Adipocyte (in vitro differentiated cells): Measurements from ENCODE around the gene ABCC3.
A peak's percentile ranks its signal among the peaks of the same experiment; 100 is the strongest.

Experiments used
- DNase-seq: peaks from one replicate; pipeline ENCODE4 v3.0.0-alpha.2; 2015; ENCODE audit warnings: low read depth
- H3K27me3 ChIP-seq: replicated peaks from 2 replicates; pipeline ENCODE4 v1.7.0; 2013; ENCODE audit warnings: mild to moderate bottlenecking, low read length, moderate library complexity; ENCODE audit not compliant: control insufficient read depth, insufficient read depth
- H3K36me3 ChIP-seq: 2 replicates; pipeline ENCODE4 v1.7.0; 2013; ENCODE audit warnings: low read length, mild to moderate bottlenecking, moderate library complexity; ENCODE audit not compliant: control insufficient read depth, insufficient read depth, severe bottlenecking
- H3K4me1 ChIP-seq: 2 replicates; pipeline ENCODE4 v1.7.0; 2013; ENCODE audit warnings: mild to moderate bottlenecking, low read length, moderate library complexity; ENCODE audit not compliant: control insufficient read depth, insufficient read depth
- H3K4me3 ChIP-seq: 2 replicates; pipeline ENCODE4 v1.7.0; 2013; ENCODE audit warnings: mild to moderate bottlenecking, low read length, moderate library complexity
- H3K9ac ChIP-seq: 2 replicates; pipeline ENCODE4 v1.7.0; 2013; ENCODE audit warnings: mild to moderate bottlenecking, low read length, moderate library complexity
- H3K9me3 ChIP-seq: 2 replicates; pipeline ENCODE4 v1.7.0; 2013; ENCODE audit warnings: mild to moderate bottlenecking, low read length, moderate library complexity; ENCODE audit not compliant: control insufficient read depth

ABCC3 gene

GRCh38 chr17:50634224-50634914, at the start of gene ABCC3:
ABCC3 (plus strand) TSS chr17:50634881; CDS start chr17:50634937, 56 bp downstream.
- Histone ChIP-seq H3K27me3 (no peaks in the 10 kb centered on the region), H3K36me3 (no peaks in the 10 kb centered on the region), H3K4me1 (peaks cover 48% of the 10 kb centered on the region), H3K4me3 (peak within 1 kb of the TSS; percentile 89), H3K9ac (peak within 1 kb of the TSS; percentile 90), H3K9me3 (no peaks in the 10 kb centered on the region)
- peak; percentile 84 for DNase-seq

- Histone ChIP-seq H3K4me3 (no peak overlapping the region), H3K27me3 (peaks cover 26% of the 10 kb centered on the region), H3K4me1 (peaks cover 14% of the 10 kb centered on the region), H3K9me3 (no peaks in the 10 kb centered on the region), H3K36me3 (no peaks in the 10 kb centered on the region), H3K9ac (no peak overlapping the region)
- no peak for DNase-seq
These were observed 49.3 kb upstream of the ABCC3 start for GRCh38 chr17:50585346-50585745.

GRCh38 chr17:50585891-50586290, 48.8 kb upstream of the ABCC3 start:
- no peak overlapping the region for H3K4me3 ChIP-seq
- peaks cover 14% of the 10 kb centered on the region for H3K4me1 ChIP-seq
- H3K36me3 ChIP-seq: no peaks in the 10 kb centered on the region
- no peak for DNase-seq
- H3K9me3 ChIP-seq: no peaks in the 10 kb centered on the region
- H3K27me3 ChIP-seq: peaks cover 24% of the 10 kb centered on the region
- no peak overlapping the region for H3K9ac ChIP-seq

- DNase-seq: no peak
- H3K9ac ChIP-seq: no peak overlapping the region
- no peak overlapping the region for H3K4me3 ChIP-seq
- H3K27me3 ChIP-seq: peaks cover 23% of the 10 kb centered on the region
- H3K36me3 ChIP-seq: no peaks in the 10 kb centered on the region
- peaks cover 14% of the 10 kb centered on the region for H3K4me1 ChIP-seq
- H3K9me3 ChIP-seq: no peaks in the 10 kb centered on the region
These were observed 48.0 kb upstream of the ABCC3 start for GRCh38 chr17:50586421-50587247.

GRCh38 chr17:50587571-50587970, 47.1 kb upstream of the ABCC3 start:
- H3K36me3 ChIP-seq: no peaks in the 10 kb centered on the region
- DNase-seq: no peak
- H3K27me3 ChIP-seq: peaks cover 14% of the 10 kb centered on the region
- no peaks in the 10 kb centered on the region for H3K9me3 ChIP-seq
- H3K9ac ChIP-seq: no peak overlapping the region
- H3K4me3 ChIP-seq: no peak overlapping the region
- peaks cover 14% of the 10 kb centered on the region for H3K4me1 ChIP-seq

DNA sequence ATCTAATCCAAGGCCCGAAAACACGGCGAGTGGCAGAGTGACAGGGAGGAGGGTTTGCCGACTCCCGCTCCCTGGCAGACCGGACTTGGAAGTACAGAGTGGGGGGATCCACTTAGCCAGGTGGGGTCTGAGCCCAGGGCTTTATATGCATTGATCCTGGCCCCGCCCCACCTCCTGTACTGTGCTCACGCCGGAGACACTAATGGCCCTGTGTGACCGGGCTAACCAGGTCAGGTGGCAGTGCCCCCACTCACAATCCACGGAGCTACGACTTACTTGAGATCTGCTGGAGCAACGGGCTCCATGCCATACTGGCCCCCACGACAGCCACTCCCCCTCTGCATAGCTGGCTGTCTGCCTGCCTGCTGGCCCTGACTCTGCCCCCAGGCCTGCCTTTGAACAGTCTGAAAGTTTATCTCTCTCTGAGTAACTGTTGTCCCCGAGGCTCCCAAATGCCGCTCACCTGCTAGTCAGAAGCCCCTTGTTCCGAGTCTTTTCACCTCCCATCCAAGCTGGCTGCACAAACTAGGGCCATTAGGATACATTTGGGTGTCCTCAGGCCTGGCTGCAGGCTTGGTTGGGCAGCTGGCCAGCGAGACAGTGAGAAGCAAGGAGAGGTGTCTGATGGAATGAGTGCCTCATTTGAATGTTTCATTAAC, 46.2 kb upstream of the ABCC3 start:
- Histone ChIP-seq H3K36me3 (no peaks in the 10 kb centered on the region), H3K4me1 (peaks cover 14% of the 10 kb centered on the region), H3K27me3 (peaks cover 14% of the 10 kb centered on the region), H3K9me3 (no peaks in the 10 kb centered on the region), H3K4me3 (no peak overlapping the region), H3K9ac (no peak overlapping the region)
- no peak for DNase-seq

DNA sequence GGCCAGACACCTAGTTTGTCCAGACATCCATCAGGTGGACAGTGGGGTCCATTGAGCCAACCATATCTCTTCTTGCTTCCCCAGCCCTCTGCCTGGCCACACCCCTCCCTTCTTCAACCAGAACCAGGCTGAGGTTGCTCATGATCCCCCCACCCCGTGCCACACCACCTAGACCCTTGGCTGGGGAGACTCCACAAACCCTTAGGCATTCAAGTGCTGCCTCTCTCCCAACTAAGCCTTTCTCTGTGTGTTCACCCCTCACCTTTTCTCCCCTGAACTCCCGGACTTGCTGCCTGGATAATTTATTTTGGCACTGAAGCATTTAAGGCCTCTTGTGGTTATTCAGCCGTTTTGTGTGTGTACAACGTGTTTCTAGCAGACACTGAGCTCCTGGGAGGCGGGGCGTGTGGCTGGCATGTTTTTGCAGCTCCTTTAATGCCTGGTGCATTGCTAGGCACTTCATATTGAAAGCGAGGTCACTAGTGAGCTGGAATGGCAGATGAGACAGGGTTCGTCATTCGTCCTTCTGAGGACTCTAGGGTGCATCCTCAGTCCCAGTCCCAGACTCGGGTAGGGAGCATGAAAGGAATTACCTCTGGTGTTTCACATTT, 45.5 kb upstream of the ABCC3 start:
- Histone ChIP-seq H3K4me3 (no peak overlapping the region), H3K4me1 (peaks cover 14% of the 10 kb centered on the region), H3K9me3 (no peaks in the 10 kb centered on the region), H3K27me3 (peaks cover 9% of the 10 kb centered on the region), H3K36me3 (no peaks in the 10 kb centered on the region), H3K9ac (no peak overlapping the region)
- DNase-seq: no peak

GRCh38 chr17:50590946-50591737, 43.5 kb upstream of the ABCC3 start:
- no peaks in the 10 kb centered on the region for H3K36me3 ChIP-seq
- H3K27me3 ChIP-seq: peaks cover 14% of the 10 kb centered on the region
- no peak for DNase-seq
- no peaks in the 10 kb centered on the region for H3K9me3 ChIP-seq
- no peak overlapping the region for H3K4me3 ChIP-seq
- no peak overlapping the region for H3K9ac ChIP-seq
- H3K4me1 ChIP-seq: peaks cover 14% of the 10 kb centered on the region

DNA sequence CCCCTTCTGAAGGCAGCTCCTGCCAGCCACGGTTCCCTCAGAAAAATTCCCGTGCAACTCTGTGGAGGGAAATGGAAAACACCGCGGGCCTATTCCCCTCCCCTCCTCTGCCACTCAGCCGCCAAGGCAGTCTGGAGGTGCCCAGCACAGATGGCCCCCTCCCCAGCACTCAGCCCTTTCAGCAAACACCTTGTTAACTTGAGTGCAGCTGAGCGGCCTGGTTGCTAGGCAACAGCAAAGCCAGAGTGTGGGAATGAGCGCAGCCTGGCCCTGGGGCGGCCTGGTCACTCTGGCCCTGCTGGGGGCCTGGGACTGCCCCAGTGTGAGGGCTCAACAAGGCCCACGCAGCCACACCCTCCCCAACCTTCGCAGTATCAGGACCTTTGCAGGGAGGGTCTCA, 41.4 kb upstream of the ABCC3 start:
- DNase-seq: no peak
- Histone ChIP-seq H3K4me3 (no peak overlapping the region), H3K9me3 (no peaks in the 10 kb centered on the region), H3K9ac (no peak overlapping the region), H3K27me3 (peaks cover 4% of the 10 kb centered on the region), H3K4me1 (peaks cover 14% of the 10 kb centered on the region), H3K36me3 (no peaks in the 10 kb centered on the region)

GRCh38 chr17:50594128-50594823, 40.4 kb upstream of the ABCC3 start:
- Histone ChIP-seq H3K4me3 (no peak overlapping the region), H3K9me3 (no peaks in the 10 kb centered on the region), H3K4me1 (peaks cover 10% of the 10 kb centered on the region), H3K27me3 (peaks cover 4% of the 10 kb centered on the region), H3K9ac (no peak overlapping the region), H3K36me3 (no peaks in the 10 kb centered on the region)
- DNase-seq: no peak
